Aortic smooth muscle cell (primary cell): ENCODE measurements around the gene SGPP1. TPM values are rescaled to one million over a fixed set of nuclear protein-coding genes. Genes with fewer than 3 reads are reported as not detected.

Source experiments
- total RNA-seq: library from RNA; depleted of rRNA; stranded (reverse); fragments of >200 nt; gene quantifications from 2 replicates; pipeline ENCODE4 v1.2.3, GENCODE V29; 2014

The SGPP1 gene
- total RNA-seq: 27.4 and 33.2 TPM in 2 replicates

GRCh38 chr14:63727736-63728728 lies at the start of gene SGPP1:
TSS of gene SGPP1 (minus strand) at chr14:63728065. CDS start at chr14:63727944, 121 bp downstream.

GRCh38 chr14:63641473-63642228 lies 86.2 kb downstream of the SGPP1 start, which contains the start of gene WDR89:
TSS of gene WDR89 (minus strand) at chr14:63641871. CDS start at chr14:63599942, 41,929 bp downstream.

Other genes starting within 250 kb of the SGPP1 start
- gene PPP2R5E, start 184.7 kb downstream of the SGPP1 start, total RNA-seq: 11.9 and 20.5 TPM in 2 replicates
- 9.0 and 10.7 TPM in 2 replicates for gene WDR89, start 86.2 kb downstream of the SGPP1 start, total RNA-seq
- gene SYNE2, start 124.9 kb upstream of the SGPP1 start, total RNA-seq: 9.1 and 12.6 TPM in 2 replicates